Hepatocyte (in vitro differentiated cells): Measurements from ENCODE around the gene DGKD. TPM values are rescaled to one million over a fixed set of nuclear protein-coding genes. Genes with fewer than 3 reads are reported as not detected.

Source experiments
- DNase-seq: peaks from one replicate; pipeline ENCODE4 v3.0.0-alpha.2; 2016; ENCODE audit warnings: low spot score
- H2AFZ ChIP-seq: fragments of 200-600 bp; sonication (generic); 2 replicates; pipeline ENCODE4 v1.6.0; 2016; ENCODE audit warnings: antibody characterized with exemption, mild to moderate bottlenecking
- H3K27ac ChIP-seq: fragments of 200-600 bp; sonication (generic); 2 replicates; pipeline ENCODE4 v1.5.1; 2016; ENCODE audit warnings: mild to moderate bottlenecking
- H3K27me3 ChIP-seq: fragments of 200-600 bp; sonication (generic); 2 replicates; pipeline ENCODE4 v1.6.1; 2016
- H3K36me3 ChIP-seq: fragments of 200-600 bp; sonication (generic); replicated peaks from 2 replicates; pipeline ENCODE4 v1.5.1; 2016; ENCODE audit warnings: low read depth; ENCODE audit not compliant: insufficient read depth
- H3K4me1 ChIP-seq: fragments of 200-600 bp; sonication (generic); 2 replicates; pipeline ENCODE4 v1.5.1; 2016; ENCODE audit warnings: mild to moderate bottlenecking, moderate library complexity; ENCODE audit not compliant: insufficient read depth
- H3K4me2 ChIP-seq: fragments of 200-600 bp; sonication (generic); 2 replicates; pipeline ENCODE4 v1.6.0; 2016
- H3K4me3 ChIP-seq: fragments of 200-600 bp; sonication (generic); 2 replicates; pipeline ENCODE4 v1.5.1; 2016; ENCODE audit warnings: mild to moderate bottlenecking
- H3K79me2 ChIP-seq: fragments of 200-600 bp; sonication (generic); 2 replicates; pipeline ENCODE4 v1.6.0; 2017; ENCODE audit warnings: mild to moderate bottlenecking
- H3K9me2 ChIP-seq: fragments of 200-600 bp; sonication (generic); replicated peaks from 2 replicates; pipeline ENCODE4 v1.6.0; 2017; ENCODE audit warnings: mild to moderate bottlenecking; ENCODE audit not compliant: insufficient read depth
- H3K9me3 ChIP-seq: fragments of 200-600 bp; sonication (generic); 2 replicates; pipeline ENCODE4 v1.5.1; 2016; ENCODE audit warnings: low read depth, mild to moderate bottlenecking
- H4K20me1 ChIP-seq: fragments of 200-600 bp; sonication (generic); 2 replicates; pipeline ENCODE4 v1.6.0; 2016; ENCODE audit warnings: mild to moderate bottlenecking; ENCODE audit not compliant: insufficient read depth, poor library complexity, severe bottlenecking
- EZH2 ChIP-seq: fragments of 200-600 bp; sonication (generic); IDR thresholded peaks from 2 replicates; pipeline ENCODE4 v1.6.1; 2016; ENCODE audit warnings: antibody characterized with exemption, mild to moderate bottlenecking, borderline replicate concordance
- EZH2phosphoT487 ChIP-seq: fragments of 200-600 bp; sonication (generic); IDR thresholded peaks from one replicate; pipeline ENCODE4 v1.6.1; 2018; ENCODE audit warnings: antibody characterized with exemption, mild to moderate bottlenecking, low read depth, moderate library complexity; ENCODE audit not compliant: unreplicated experiment, severe bottlenecking
- WGBS: methylation state at CpG from one replicate; pipeline ENCODE4 v1.1.6; 2016; ENCODE audit warnings: low lambda C conversion rate; ENCODE audit errors: missing lambda C conversion rate; 5-methylcytosine and 5-hydroxymethylcytosine counted together
- polyA plus RNA-seq: library from polyadenylated mRNA; unstranded; fragments of >200 nt; fragmentation: Nextera tagmentation; extraction: Ambion mirVana; gene quantifications from 2 replicates; pipeline ENCODE4 v1.2.1, GENCODE V29; 2016
- total RNA-seq: library from RNA; depleted of rRNA; stranded (reverse); fragments of >200 nt; gene quantifications from 2 replicates; pipeline ENCODE4 v1.2.3, GENCODE V29; 2014
- TF ChIP-seq, protein P1 (sequence below): fragments of 200-600 bp; sonication (generic); IDR thresholded peaks from 2 replicates; pipeline ENCODE4 v1.5.1; 2016; ENCODE audit warnings: antibody characterized with exemption, mild to moderate bottlenecking; ENCODE audit not compliant: poor library complexity

Gene DGKD
- total and polyA plus RNA-seq, 2 experiments from 2014 or later = 14.2 to 14.3 TPM

DNA sequence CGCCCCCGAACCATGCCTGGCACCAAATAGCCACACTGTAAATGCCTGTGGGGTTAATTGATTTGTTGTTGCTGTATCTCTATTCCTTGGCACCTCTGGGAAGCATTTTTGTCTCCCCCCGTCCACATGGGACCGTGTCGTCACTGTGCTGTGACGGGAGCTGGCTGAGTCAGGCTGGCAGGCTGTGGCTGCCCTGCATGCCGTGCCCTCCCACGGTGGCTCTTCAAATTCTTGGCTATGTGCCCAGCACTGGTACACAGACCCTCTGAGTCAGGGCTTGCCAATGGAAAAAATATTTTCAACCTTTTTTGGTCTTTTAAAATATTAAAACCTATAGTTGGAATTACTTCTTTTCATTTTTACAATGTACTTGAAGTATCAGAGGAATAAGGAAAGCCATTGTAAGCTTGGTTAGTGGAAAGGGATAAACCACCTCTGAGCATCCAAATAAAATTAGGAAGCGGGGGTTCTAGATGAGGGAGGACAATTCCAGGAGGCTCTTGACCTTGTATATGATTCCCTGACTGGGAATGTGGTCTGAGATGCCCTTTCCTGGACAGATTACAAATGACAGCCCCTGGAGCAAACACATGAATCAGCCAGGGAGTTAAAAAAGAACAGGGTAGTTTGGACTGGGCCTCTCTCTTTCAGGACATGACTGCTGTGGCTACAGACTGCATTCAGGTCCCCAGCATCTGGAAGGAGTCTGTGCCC lies 59.4 kb downstream of the DGKD start:
- Histone ChIP-seq H2AFZ (no peak overlapping the region), H3K27ac (no peak overlapping the region), H3K4me3 (no peak overlapping the region), H3K4me2 (no peak overlapping the region), H3K27me3 (no peaks in the 10 kb centered on the region), H3K36me3 (no peaks in the 10 kb centered on the region), H3K9me2 (no peaks in the 10 kb centered on the region), H3K4me1 (peaks cover 10% of the 10 kb centered on the region), H3K79me2 (peaks cover 15% of the 10 kb centered on the region), H4K20me1 (no peaks in the 10 kb centered on the region), H3K9me3 (peaks cover 3% of the 10 kb centered on the region)
- no peak for DNase-seq
- WGBS = 85% methylated on average over 9 of the region's 9 CpGs
- TF ChIP-seq, protein P1, sequence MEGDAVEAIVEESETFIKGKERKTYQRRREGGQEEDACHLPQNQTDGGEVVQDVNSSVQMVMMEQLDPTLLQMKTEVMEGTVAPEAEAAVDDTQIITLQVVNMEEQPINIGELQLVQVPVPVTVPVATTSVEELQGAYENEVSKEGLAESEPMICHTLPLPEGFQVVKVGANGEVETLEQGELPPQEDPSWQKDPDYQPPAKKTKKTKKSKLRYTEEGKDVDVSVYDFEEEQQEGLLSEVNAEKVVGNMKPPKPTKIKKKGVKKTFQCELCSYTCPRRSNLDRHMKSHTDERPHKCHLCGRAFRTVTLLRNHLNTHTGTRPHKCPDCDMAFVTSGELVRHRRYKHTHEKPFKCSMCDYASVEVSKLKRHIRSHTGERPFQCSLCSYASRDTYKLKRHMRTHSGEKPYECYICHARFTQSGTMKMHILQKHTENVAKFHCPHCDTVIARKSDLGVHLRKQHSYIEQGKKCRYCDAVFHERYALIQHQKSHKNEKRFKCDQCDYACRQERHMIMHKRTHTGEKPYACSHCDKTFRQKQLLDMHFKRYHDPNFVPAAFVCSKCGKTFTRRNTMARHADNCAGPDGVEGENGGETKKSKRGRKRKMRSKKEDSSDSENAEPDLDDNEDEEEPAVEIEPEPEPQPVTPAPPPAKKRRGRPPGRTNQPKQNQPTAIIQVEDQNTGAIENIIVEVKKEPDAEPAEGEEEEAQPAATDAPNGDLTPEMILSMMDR = no peak
- TF ChIP-seq EZH2 (no peak), EZH2phosphoT487 (no peak)

DNA sequence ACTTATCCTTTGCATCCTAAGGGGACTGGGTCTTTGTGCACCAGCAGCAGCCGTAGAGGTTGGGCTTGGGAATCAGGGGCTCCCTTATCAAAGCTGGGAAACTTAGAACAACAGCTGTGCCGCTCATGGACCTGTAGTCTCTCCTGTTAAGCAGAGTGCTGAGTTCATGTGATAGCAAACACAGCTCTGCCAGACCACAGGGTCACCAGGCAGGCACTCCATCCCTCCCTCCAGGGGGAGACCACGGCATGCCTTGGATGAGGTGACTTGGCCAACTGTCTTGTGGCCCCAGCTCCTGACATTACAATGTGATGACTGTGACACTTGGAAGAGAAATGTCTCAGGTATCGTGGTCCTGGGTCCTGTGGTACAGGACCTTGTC lies 60.0 kb downstream of the DGKD start:
- H3K4me3 ChIP-seq = no peak overlapping the region
- no peaks in the 10 kb centered on the region for H4K20me1 ChIP-seq
- H3K9me3 ChIP-seq = peaks cover 3% of the 10 kb centered on the region
- H3K4me1 ChIP-seq = peaks cover 8% of the 10 kb centered on the region
- no peak overlapping the region for H3K4me2 ChIP-seq
- H3K79me2 ChIP-seq = peaks cover 19% of the 10 kb centered on the region
- WGBS = 96% methylated on average over 4 of the region's 4 CpGs
- TF ChIP-seq EZH2phosphoT487 = no peak
- no peak for TF ChIP-seq EZH2
- TF ChIP-seq, protein P1 = no peak
- H2AFZ ChIP-seq = no peak overlapping the region
- H3K36me3 ChIP-seq = no peaks in the 10 kb centered on the region
- no peak overlapping the region for H3K27ac ChIP-seq
- no peaks in the 10 kb centered on the region for H3K27me3 ChIP-seq
- H3K9me2 ChIP-seq = no peaks in the 10 kb centered on the region
- DNase-seq = no peak

GRCh38 chr2:233414777-233415570 lies 60.7 kb downstream of the DGKD start:
- DNase-seq = no peak
- H3K27ac ChIP-seq = no peak overlapping the region
- no peak overlapping the region for H3K4me2 ChIP-seq

More at GRCh38 chr2:233414777-233415570, 60.7 kb downstream of the DGKD start:
- H3K79me2 ChIP-seq = peaks cover 26% of the 10 kb centered on the region
- peaks cover 13% of the 10 kb centered on the region for H3K4me1 ChIP-seq
- H3K27me3 ChIP-seq = no peaks in the 10 kb centered on the region
- H2AFZ ChIP-seq = no peak overlapping the region
- no peaks in the 10 kb centered on the region for H4K20me1 ChIP-seq
- H3K9me2 ChIP-seq = no peaks in the 10 kb centered on the region
- TF ChIP-seq, protein P1 = no peak
- TF ChIP-seq EZH2phosphoT487 = no peak
- peaks cover 3% of the 10 kb centered on the region for H3K9me3 ChIP-seq
- H3K36me3 ChIP-seq = no peaks in the 10 kb centered on the region
- WGBS = 93% methylated on average over 5 of the region's 5 CpGs
- H3K4me3 ChIP-seq = no peak overlapping the region
